ENCODE data around the gene CES1.
"Not testable (repeated sequence)": the region's sequence is repeated elsewhere in the genome, so short reads cannot be mapped to it uniquely, and the experiment has no call there.

The CES1 gene

DNA sequence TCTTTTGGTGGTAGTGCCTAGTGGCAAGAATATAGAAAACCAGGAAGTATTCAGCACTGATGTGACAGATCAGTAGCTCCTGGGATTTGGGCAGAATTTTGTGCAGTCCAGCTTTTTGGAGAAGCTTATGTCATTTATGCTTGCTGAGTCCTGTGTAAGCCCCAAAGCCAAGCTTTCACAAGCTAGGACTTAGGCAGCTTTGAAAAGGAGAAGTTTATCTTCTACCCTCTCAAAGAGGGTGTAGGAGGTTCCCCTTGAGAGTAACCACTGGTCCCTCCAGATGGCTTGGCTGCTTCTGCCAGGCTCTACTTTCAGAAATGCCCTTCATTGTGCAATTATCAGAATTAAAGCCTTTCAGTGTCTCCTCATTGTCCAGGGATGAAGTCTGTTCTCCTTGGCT lies 78.8 kb downstream of the CES1 start:
- TF ChIP-seq, protein P1, sequence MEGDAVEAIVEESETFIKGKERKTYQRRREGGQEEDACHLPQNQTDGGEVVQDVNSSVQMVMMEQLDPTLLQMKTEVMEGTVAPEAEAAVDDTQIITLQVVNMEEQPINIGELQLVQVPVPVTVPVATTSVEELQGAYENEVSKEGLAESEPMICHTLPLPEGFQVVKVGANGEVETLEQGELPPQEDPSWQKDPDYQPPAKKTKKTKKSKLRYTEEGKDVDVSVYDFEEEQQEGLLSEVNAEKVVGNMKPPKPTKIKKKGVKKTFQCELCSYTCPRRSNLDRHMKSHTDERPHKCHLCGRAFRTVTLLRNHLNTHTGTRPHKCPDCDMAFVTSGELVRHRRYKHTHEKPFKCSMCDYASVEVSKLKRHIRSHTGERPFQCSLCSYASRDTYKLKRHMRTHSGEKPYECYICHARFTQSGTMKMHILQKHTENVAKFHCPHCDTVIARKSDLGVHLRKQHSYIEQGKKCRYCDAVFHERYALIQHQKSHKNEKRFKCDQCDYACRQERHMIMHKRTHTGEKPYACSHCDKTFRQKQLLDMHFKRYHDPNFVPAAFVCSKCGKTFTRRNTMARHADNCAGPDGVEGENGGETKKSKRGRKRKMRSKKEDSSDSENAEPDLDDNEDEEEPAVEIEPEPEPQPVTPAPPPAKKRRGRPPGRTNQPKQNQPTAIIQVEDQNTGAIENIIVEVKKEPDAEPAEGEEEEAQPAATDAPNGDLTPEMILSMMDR (IDR thresholded peaks at IDR 0.05; ENCODE audit: low read depth, low read length), result no peak
- H3K4me3 ChIP-seq (ENCODE audit: low read depth, low read length), result no peak overlapping the region

DNA sequence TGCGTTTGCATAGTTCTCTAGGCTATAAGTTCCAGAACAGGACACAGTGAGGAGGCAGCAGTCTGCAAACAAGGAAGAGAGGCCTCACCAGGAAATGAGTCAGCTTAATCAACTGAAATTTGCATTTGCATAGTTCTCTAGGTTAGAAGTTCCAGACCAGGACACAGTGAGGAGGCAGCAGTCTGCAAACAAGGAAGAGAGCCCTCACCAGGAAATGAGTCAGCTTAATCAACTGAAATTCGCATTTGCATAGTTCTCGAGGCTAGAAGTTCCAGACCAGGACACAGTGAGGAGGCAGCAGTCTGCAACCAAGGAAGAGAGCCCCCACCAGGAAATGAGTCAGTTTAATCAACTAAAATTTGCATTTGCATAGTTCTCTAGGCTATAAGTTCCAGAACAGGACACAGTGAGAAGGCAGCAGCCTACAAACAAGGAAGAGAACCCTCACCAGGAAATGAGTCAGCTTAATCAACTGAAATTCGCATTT lies 79.7 kb downstream of the CES1 start:
- not testable (repeated sequence) for H3K4me3 ChIP-seq (ENCODE audit: low read depth, low read length)

Data from WI38 (cell line).